Uterus (tissue), 4 donors: ENCODE data around the gene SFXN5. TPM values are rescaled to one million over a fixed set of nuclear protein-coding genes. Genes with fewer than 3 reads are reported as not detected.

Experiments
- DNase-seq, 2 donors: peaks; one replicate each; pipeline ENCODE4 v3.0.0-alpha.2; 2019 to 2020
- H3K27ac ChIP-seq, 2 donors: fragments of 200-600 bp; sonication (generic); 1 replicate in 1 of 2; 2 replicates in 1 of 2; pipeline ENCODE4 v1.5.1; 2016 to 2018
- H3K27me3 ChIP-seq, 2 donors: fragments of 200-600 bp; sonication (generic); one replicate each; pipeline ENCODE4 v1.5.1; 2018 to 2019; ENCODE audit warnings: control low read depth in 1 of 2
- H3K36me3 ChIP-seq, 2 donors: fragments of 200-600 bp; sonication (generic); one replicate each; pipeline ENCODE4 v1.5.1; 2019; ENCODE audit warnings: control low read depth in 1 of 2
- H3K4me1 ChIP-seq, 2 donors: fragments of 200-600 bp; sonication (generic); one replicate each; pipeline ENCODE4 v1.5.1; 2018 to 2019; ENCODE audit warnings: control low read depth in 1 of 2
- H3K4me3 ChIP-seq, 2 donors: fragments of 200-600 bp; sonication (generic); 1 replicate in 1 of 2; 2 replicates in 1 of 2; pipeline ENCODE4 v1.5.1; 2018 to 2019; ENCODE audit warnings: mild to moderate bottlenecking in 1 of 2
- H3K9me3 ChIP-seq, 2 donors: fragments of 200-600 bp; sonication (generic); one replicate each; pipeline ENCODE4 v1.5.1; 2019; ENCODE audit warnings: control low read depth in 1 of 2
- CTCF ChIP-seq, 4 experiments: fragments of 200-600 bp in 2 of 4; fragments of 450-650 bp in 2 of 4; sonication (generic) in 2 of 4; IDR thresholded peaks; one replicate each; pipeline ENCODE4 v1.5.1; 2016 to 2019; ENCODE audit warnings: antibody characterized with exemption in 4 of 4, mild to moderate bottlenecking in 2 of 4, moderate library complexity in 1 of 4
- POLR2A ChIP-seq, 2 donors: fragments of 450-650 bp; IDR thresholded peaks; one replicate each; pipeline ENCODE4 v1.6.1; 2016; ENCODE audit warnings: antibody characterized with exemption in 2 of 2, mild to moderate bottlenecking in 1 of 2, moderate library complexity in 1 of 2
- intact Hi-C: fragments of 100-400 bp; cut with DNase I; formaldehyde crosslinking; loops from one replicate; pipeline ENCODE4 v1.15.1; 2023; ENCODE audit warnings: low total_unique reads
- total RNA-seq, 4 donors: library from RNA; depleted of rRNA in 3 of 4; stranded (reverse); fragments of >200 nt in 3 of 4; gene quantifications; one replicate each; pipeline versions ENCODE4 v1.1.0 to v1.2.4, GENCODE V29; 2014 to 2023
- donor health status: DM: yes; HTN: yes; CAD: no.

The SFXN5 gene
- total RNA-seq, 4 donors from 2014 or later = 2.1 to 16.0 (median 10.6) TPM

DNA sequence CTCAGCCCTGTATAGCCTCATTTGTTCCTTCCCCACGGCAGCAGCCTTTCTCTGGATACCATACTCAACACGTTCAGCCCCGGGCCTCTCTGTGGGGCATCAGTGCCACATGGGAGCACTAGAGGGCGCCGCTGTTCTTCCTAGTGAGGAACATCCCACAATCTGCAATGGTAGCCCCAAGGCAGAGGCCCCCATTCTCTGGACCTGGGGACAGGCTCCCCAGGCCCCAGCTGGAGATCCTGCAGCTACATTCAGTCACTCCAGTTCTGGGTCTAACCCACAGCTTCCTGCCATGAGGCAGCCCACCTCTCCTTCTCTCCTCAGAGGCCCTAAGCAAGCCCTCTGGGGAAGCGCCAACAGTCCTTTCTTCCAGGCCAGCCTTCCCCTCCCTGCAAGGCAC lies 14.2 kb upstream of the SFXN5 start:
- Histone ChIP-seq H3K4me1 (no peaks in the 10 kb centered on the region), H3K4me3 (no peak overlapping the region), H3K27ac (no peak overlapping the region), H3K27me3 (no peaks in the 10 kb centered on the region), H3K36me3 (no peaks in the 10 kb centered on the region), H3K9me3 (no peaks in the 10 kb centered on the region)
- intact Hi-C loops = loop anchor here (5.0 kb wide), 2 partner anchors 77 to 92 kb away; no protein-coding TSS in a partner anchor
- TF ChIP-seq CTCF (IDR thresholded peaks at IDR 0.05) (peak; percentile 82 to 92 (median 86)), POLR2A (IDR thresholded peaks at IDR 0.05) (no peak)
- DNase-seq = peak; percentile 79 to 81

DNA sequence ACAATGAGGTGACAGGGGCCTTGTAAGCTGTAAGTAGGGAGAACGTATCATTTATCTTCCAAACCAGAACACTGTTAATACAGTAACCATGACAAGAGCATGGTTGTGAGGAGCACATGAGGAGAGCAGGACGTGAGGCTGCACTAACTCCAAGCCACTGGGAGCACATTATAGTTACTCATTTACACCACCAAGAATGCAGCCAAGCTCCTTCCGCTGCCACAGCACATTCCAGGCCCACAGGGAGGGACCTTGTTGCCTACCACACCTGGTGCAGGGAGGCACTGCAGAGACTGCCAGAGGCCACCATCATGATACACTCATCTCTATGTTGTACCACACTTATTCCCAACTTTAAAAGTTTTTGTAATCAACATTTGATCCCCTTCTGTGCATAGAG lies 13.5 kb upstream of the SFXN5 start:
- DNase-seq = no peak
- Histone ChIP-seq H3K4me1 (peaks cover 0 to 5% of the 10 kb centered on the region in 2 donors), H3K27me3 (no peaks in the 10 kb centered on the region), H3K9me3 (no peaks in the 10 kb centered on the region), H3K27ac (no peak overlapping the region), H3K36me3 (no peaks in the 10 kb centered on the region), H3K4me3 (no peak overlapping the region)
- intact Hi-C loops = loop anchor here (5.0 kb wide), 2 partner anchors 77 to 92 kb away; no protein-coding TSS in a partner anchor
- no peak for TF ChIP-seq POLR2A (IDR thresholded peaks at IDR 0.05)
- no peak for TF ChIP-seq CTCF (IDR thresholded peaks at IDR 0.05)

- intact Hi-C loops = no loop called here
- no peaks in the 10 kb centered on the region for H3K9me3 ChIP-seq
- TF ChIP-seq CTCF (IDR thresholded peaks at IDR 0.05) (no peak), POLR2A (IDR thresholded peaks at IDR 0.05) (no peak)
Observed at GRCh38 chr2:73083886-73084800, 12.6 kb upstream of the SFXN5 start.

GRCh38 chr2:73082523-73083410 lies 11.3 kb upstream of the SFXN5 start:
- DNase-seq = no peak
- H3K36me3 ChIP-seq = no peaks in the 10 kb centered on the region

More at GRCh38 chr2:73083886-73084800, 12.6 kb upstream of the SFXN5 start:
- no peak overlapping the region for H3K4me3 ChIP-seq
- no peaks in the 10 kb centered on the region for H3K27me3 ChIP-seq
- H3K36me3 ChIP-seq = no peaks in the 10 kb centered on the region
- peaks cover 0 to 5% of the 10 kb centered on the region in 2 donors for H3K4me1 ChIP-seq
- DNase-seq = no peak
- H3K27ac ChIP-seq = no peak overlapping the region

More at GRCh38 chr2:73082523-73083410, 11.3 kb upstream of the SFXN5 start:
- TF ChIP-seq CTCF (IDR thresholded peaks at IDR 0.05) (no peak), POLR2A (IDR thresholded peaks at IDR 0.05) (no peak)
- Histone ChIP-seq H3K4me3 (no peak overlapping the region), H3K27ac (no peak overlapping the region), H3K27me3 (no peaks in the 10 kb centered on the region), H3K9me3 (no peaks in the 10 kb centered on the region), H3K4me1 (peaks cover 0 to 5% of the 10 kb centered on the region in 2 donors)
- intact Hi-C loops = no loop called here
